ENCODE results near the gene PLSCR3. TPM values are rescaled to one million over a fixed set of nuclear protein-coding genes. Genes with fewer than 3 reads are reported as not detected.

Gene PLSCR3
- total RNA-seq, 1 experiment from 2014 or later: 43.8 TPM

DNA sequence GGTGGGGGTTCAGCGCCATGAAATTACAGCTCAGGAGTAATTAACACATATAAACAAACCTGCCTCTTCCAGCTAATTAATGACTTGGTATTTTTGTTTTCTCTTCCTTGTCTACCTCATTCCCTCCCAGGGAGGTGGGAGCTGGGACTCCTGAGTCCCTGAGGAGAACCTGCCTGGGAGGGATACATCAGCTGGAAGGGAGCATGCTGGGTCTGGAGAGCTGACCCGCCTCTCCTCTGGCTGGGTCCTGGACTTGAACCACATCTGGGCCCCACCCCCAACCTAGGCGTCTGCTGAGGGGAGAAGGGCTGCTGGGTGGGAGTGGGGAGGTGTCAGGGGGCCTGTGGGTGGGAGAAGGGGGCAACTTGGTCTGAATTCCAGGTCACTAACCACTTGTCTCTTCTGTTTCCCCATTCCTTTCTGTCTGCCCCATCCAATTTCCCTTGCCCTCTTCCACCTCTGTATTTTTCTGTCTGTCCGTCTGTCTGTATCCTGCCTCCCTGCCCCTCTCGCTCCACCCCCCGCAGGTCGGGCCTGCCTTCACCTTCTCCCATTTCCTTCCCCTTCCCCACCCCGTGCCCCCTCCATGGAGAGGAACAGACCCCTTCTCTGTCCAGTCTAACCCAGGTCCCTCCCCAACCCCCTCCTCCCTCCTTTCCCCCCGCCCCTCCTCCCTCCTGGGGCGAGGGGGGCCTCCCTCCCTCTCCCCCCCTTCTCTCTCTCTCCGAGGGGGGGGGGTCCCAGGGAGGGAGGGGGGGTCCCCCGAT lies 13.3 kb upstream of the PLSCR3 start, which contains the start of gene NLGN2:
TSS of gene NLGN2 (plus strand) at position 361 of the 767 bp plus-strand sequence. CDS start 411 bp downstream, outside the sequence.
- CTCF ChIA-PET: no interaction called here

DNA sequence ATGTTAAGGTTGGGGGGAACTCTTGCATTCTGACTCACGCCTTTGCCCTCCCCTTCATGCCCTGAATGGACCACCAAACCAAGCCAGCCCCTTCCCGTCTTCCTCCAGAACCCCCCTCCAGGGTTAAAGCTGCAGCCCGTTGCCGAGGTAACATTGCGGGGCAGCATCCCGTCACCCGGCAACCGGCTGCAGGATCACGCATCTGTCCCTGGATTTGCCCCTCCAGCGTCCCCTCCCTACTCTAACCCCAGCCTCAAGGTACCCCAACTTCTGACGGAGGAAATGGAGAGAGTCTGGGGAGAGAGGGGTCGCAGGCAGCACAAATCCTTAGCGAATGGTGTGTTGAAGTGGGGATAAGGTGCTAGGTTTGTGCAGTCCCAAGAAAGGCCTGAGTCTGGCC lies 12.8 kb upstream of the PLSCR3 start:
- H3K9ac ChIP-seq (ENCODE audit: low read length): no peak overlapping the region
- ChIA-PET CTCF (interaction anchor here (1.1 kb wide), 1 partner anchor 30 kb away, joined by 4 read pairs; no protein-coding TSS in a partner anchor), POLR2A (interaction anchor here (0.6 kb wide), 1 partner anchor 140 kb away, joined by 6 read pairs; no protein-coding TSS in a partner anchor), RAD21 (ENCODE audit: low non-redundant PET in 1 of 2, low total read pairs in 2 of 2, uncharacterized antibody in 2 of 2, unreplicated experiment in 2 of 2) (no interaction called here)
- BruUV-seq (replicated peaks): no TSS peak
- no peak for DNase-seq (ENCODE audit: low read depth, low spot score)
- H3K79me2 ChIP-seq (ENCODE audit: insufficient read depth, low read length): peaks cover 8% of the 10 kb centered on the region
- H2AFZ ChIP-seq (ENCODE audit: low read depth, low read length, poor library complexity, severe bottlenecking): no peak overlapping the region
- no peaks in the 10 kb centered on the region for H3K27me3 ChIP-seq (ENCODE audit: insufficient read depth, low read length)
- H3K4me3 ChIP-seq (replicated peaks in 1 of 2; ENCODE audit: low read depth in 1 of 2, low read length in 2 of 2): no peak overlapping the region
- H4K20me1 ChIP-seq (ENCODE audit: insufficient read depth): no peaks in the 10 kb centered on the region
- peaks cover 0 to 6% of the 10 kb centered on the region in 2 experiments; a peak in 1 of 4 replicates for H3K36me3 ChIP-seq (ENCODE audit: control insufficient read depth in 1 of 2, insufficient read depth in 2 of 2, low read length in 2 of 2)
- intact Hi-C loops (cut with micrococcal nuclease): no loop called here
- no peak for ATAC-seq
- peaks cover 13 to 22% of the 10 kb centered on the region in 2 experiments for H3K4me1 ChIP-seq (ENCODE audit: control insufficient read depth in 1 of 2, insufficient read depth in 2 of 2, low read length in 2 of 2)
- no peak overlapping the region for H3K27ac ChIP-seq (ENCODE audit: low read depth, low read length)
- H3K9me3 ChIP-seq (ENCODE audit: control insufficient read depth in 1 of 2, insufficient read depth in 1 of 2, low read depth in 1 of 2, low read length in 2 of 2): no peaks in the 10 kb centered on the region
- no peaks in the 10 kb centered on the region for H3K9me2 ChIP-seq (ENCODE audit: insufficient read depth)
- H3K4me2 ChIP-seq (ENCODE audit: low read length): no peak overlapping the region
- TF ChIP-seq YY1 (IDR thresholded peaks at IDR 0.05; ENCODE audit: extremely low read depth, insufficient replicate concordance, low read depth, low read length) (no peak), JUND (IDR thresholded peaks at IDR 0.05) (no peak), EZH2phosphoT487 (IDR thresholded peaks at IDR 0.05; ENCODE audit: borderline replicate concordance) (no peak), POLR2A (IDR thresholded peaks at IDR 0.05; ENCODE audit: borderline replicate concordance, extremely low read depth, insufficient read depth, insufficient read length) (no peak), SIN3A (IDR thresholded peaks at IDR 0.05; ENCODE audit: low read depth) (no peak), SP1 (IDR thresholded peaks at IDR 0.05; ENCODE audit: low read depth) (no peak), RAD21 (IDR thresholded peaks at IDR 0.05; ENCODE audit: low read depth) (no peak), EGR1 (IDR thresholded peaks at IDR 0.05; ENCODE audit: low read depth) (no peak), ZFX (IDR thresholded peaks at IDR 0.05) (no peak), POLR2AphosphoS5 (IDR thresholded peaks at IDR 0.05; ENCODE audit: low read depth, low read length) (no peak), EZH2 (IDR thresholded peaks at IDR 0.05) (no peak), CEBPB (IDR thresholded peaks at IDR 0.05; ENCODE audit: low read depth) (no peak)
- TF ChIP-seq, protein P1, sequence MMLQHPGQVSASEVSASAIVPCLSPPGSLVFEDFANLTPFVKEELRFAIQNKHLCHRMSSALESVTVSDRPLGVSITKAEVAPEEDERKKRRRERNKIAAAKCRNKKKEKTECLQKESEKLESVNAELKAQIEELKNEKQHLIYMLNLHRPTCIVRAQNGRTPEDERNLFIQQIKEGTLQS (IDR thresholded peaks at IDR 0.05): no peak
- TF ChIP-seq, protein P2, sequence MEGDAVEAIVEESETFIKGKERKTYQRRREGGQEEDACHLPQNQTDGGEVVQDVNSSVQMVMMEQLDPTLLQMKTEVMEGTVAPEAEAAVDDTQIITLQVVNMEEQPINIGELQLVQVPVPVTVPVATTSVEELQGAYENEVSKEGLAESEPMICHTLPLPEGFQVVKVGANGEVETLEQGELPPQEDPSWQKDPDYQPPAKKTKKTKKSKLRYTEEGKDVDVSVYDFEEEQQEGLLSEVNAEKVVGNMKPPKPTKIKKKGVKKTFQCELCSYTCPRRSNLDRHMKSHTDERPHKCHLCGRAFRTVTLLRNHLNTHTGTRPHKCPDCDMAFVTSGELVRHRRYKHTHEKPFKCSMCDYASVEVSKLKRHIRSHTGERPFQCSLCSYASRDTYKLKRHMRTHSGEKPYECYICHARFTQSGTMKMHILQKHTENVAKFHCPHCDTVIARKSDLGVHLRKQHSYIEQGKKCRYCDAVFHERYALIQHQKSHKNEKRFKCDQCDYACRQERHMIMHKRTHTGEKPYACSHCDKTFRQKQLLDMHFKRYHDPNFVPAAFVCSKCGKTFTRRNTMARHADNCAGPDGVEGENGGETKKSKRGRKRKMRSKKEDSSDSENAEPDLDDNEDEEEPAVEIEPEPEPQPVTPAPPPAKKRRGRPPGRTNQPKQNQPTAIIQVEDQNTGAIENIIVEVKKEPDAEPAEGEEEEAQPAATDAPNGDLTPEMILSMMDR (IDR thresholded peaks at IDR 0.05 in 2 of 3, conservative IDR thresholded peaks at IDR 0.05 in 1 of 3; ENCODE audit: borderline replicate concordance in 1 of 3, insufficient read depth in 1 of 3, low read depth in 2 of 3, low read length in 2 of 3): no peak
- TF ChIP-seq, protein P3, sequence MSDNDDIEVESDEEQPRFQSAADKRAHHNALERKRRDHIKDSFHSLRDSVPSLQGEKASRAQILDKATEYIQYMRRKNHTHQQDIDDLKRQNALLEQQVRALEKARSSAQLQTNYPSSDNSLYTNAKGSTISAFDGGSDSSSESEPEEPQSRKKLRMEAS (IDR thresholded peaks at IDR 0.05): no peak

More for the DNA sequence above, 13.3 kb upstream of the PLSCR3 start, which contains the start of gene NLGN2:
- Histone ChIP-seq H3K4me3 (replicated peaks in 1 of 2; ENCODE audit: low read depth in 1 of 2, low read length in 2 of 2) (no peak within 1 kb of the TSS), H3K27ac (ENCODE audit: low read depth, low read length) (no peak within 1 kb of the TSS), H3K4me2 (ENCODE audit: low read length) (no peak within 1 kb of the TSS), H2AFZ (ENCODE audit: low read depth, low read length, poor library complexity, severe bottlenecking) (no peak within 1 kb of the TSS), H3K9ac (ENCODE audit: low read length) (no peak within 1 kb of the TSS), H3K79me2 (ENCODE audit: insufficient read depth, low read length) (peaks cover 7% of the 10 kb centered on the region), H3K4me1 (ENCODE audit: control insufficient read depth in 1 of 2, insufficient read depth in 2 of 2, low read length in 2 of 2) (peaks cover 13 to 21% of the 10 kb centered on the region in 2 experiments), H3K27me3 (ENCODE audit: insufficient read depth, low read length) (no peaks in the 10 kb centered on the region), H3K36me3 (ENCODE audit: control insufficient read depth in 1 of 2, insufficient read depth in 2 of 2, low read length in 2 of 2) (peaks cover 0 to 6% of the 10 kb centered on the region in 2 experiments; a peak in 1 of 4 replicates), H4K20me1 (ENCODE audit: insufficient read depth) (no peaks in the 10 kb centered on the region), H3K9me3 (ENCODE audit: control insufficient read depth in 1 of 2, insufficient read depth in 1 of 2, low read depth in 1 of 2, low read length in 2 of 2) (no peaks in the 10 kb centered on the region), H3K9me2 (ENCODE audit: insufficient read depth) (no peaks in the 10 kb centered on the region)
- intact Hi-C loops (cut with micrococcal nuclease): no loop called here
- ChIA-PET RAD21 (ENCODE audit: low non-redundant PET in 1 of 2, low total read pairs in 2 of 2, uncharacterized antibody in 2 of 2, unreplicated experiment in 2 of 2) (no interaction called here), POLR2A (no interaction called here)
- ATAC-seq (no peak), DNase-seq (ENCODE audit: low read depth, low spot score) (no peak)
- BruUV-seq (replicated peaks): no TSS peak
- TF ChIP-seq EZH2phosphoT487 (IDR thresholded peaks at IDR 0.05; ENCODE audit: borderline replicate concordance): no peak
- TF ChIP-seq, protein P1 (IDR thresholded peaks at IDR 0.05): no peak
- no peak for TF ChIP-seq EZH2 (IDR thresholded peaks at IDR 0.05)
- TF ChIP-seq ZFX (IDR thresholded peaks at IDR 0.05): no peak
- TF ChIP-seq, protein P3 (IDR thresholded peaks at IDR 0.05): no peak
- no peak for TF ChIP-seq CEBPB (IDR thresholded peaks at IDR 0.05; ENCODE audit: low read depth)
